HepG2 (cell line): ENCODE measurements around the gene SRSF2. TPM values are rescaled to one million over a fixed set of nuclear protein-coding genes. Genes with fewer than 3 reads are reported as not detected.

ENCODE experiments used
- ETS1 ChIP-seq: sonication (generic); formaldehyde crosslinking; IDR thresholded peaks from 2 replicates; pipeline ENCODE4 v1.4.0; 2020; ENCODE audit warnings: missing genetic modification reagents
- HNF1A ChIP-seq, 2 experiments: sonication (generic) in 1 of 2; formaldehyde crosslinking in 1 of 2; IDR thresholded peaks; 2 replicates each; pipeline versions ENCODE4 v1.4.0 to v1.6.1; 2016 to 2020; ENCODE audit warnings: borderline replicate concordance in 1 of 2, low read depth in 1 of 2, mild to moderate bottlenecking in 1 of 2, missing genetic modification reagents in 1 of 2
- NCOA5 ChIP-seq: sonication (generic); formaldehyde crosslinking; IDR thresholded peaks from 2 replicates; pipeline ENCODE4 v1.4.0; 2020; ENCODE audit warnings: missing genetic modification reagents
- POLR2AphosphoS5 ChIP-seq: IDR thresholded peaks from 2 replicates; pipeline ENCODE4 v1.6.1; 2012; ENCODE audit warnings: low read depth, low read length
- ZNF850 ChIP-seq: sonication (generic); formaldehyde crosslinking; conservative IDR thresholded peaks from 2 replicates; pipeline ENCODE4 v1.9.0; 2021; ENCODE audit warnings: mild to moderate bottlenecking, missing genetic modification reagents
- polyA plus RNA-seq, 8 experiments: library from polyadenylated mRNA; depleted of rRNA in 3 of 8; stranded (reverse) in 7 of 8; unstranded in 1 of 8; fragments of >200 nt; fragmentation: Illumina TruSeq in 4 of 8; extraction: Trizol in 4 of 8; gene quantifications; 2 replicates each; pipeline versions ENCODE4 v1.2.1 to v1.2.3, GENCODE V29; 2011 to 2016; ENCODE audit warnings: low read depth in 4 of 8, missing spikeins in 1 of 8, mixed read lengths in 1 of 8; ENCODE audit not compliant: insufficient read depth in 1 of 8
- total RNA-seq, 5 experiments: library from RNA; depleted of rRNA; stranded (reverse); fragments of >200 nt; fragmentation: Illumina TruSeq; extraction: Trizol; gene quantifications; 2 replicates each; pipeline ENCODE4 v1.2.3, GENCODE V29; 2016; ENCODE audit warnings: low read depth in 1 of 5

SRSF2 gene
- total and polyA plus RNA-seq, 2 of the 13 experiments (the other 11 are each of a cell fraction or from before 2014, with no cell fraction given): 306 to 319 TPM

- TF ChIP-seq HNF1A (IDR thresholded peaks at IDR 0.05; ENCODE audit: low read depth) (no peak), HNF1A (CRISPR knock-in tag; IDR thresholded peaks at IDR 0.05; ENCODE audit: borderline replicate concordance) (0 out of 2 replicates have a peak, but pooled peaks have one; percentile 31), ZNF850 (no peak), POLR2AphosphoS5 (no peak), ETS1 (CRISPR knock-in tag) (no peak), NCOA5 (no peak)
These were observed 39.2 kb downstream of the SRSF2 start (continued) for GRCh38 chr17:76697702-76698465.
